NCI-H82 (cell line): Measurements from ENCODE around the gene FAM234B.
"Not testable (repeated sequence)": the region's sequence is repeated elsewhere in the genome, so short reads cannot be mapped to it uniquely, and the experiment has no call there.

ENCODE experiments used
- DNase-seq: peaks from one replicate; lab custom pipeline; 2025; lab: John Stamatoyannopoulos, UW

FAM234B gene

DNA sequence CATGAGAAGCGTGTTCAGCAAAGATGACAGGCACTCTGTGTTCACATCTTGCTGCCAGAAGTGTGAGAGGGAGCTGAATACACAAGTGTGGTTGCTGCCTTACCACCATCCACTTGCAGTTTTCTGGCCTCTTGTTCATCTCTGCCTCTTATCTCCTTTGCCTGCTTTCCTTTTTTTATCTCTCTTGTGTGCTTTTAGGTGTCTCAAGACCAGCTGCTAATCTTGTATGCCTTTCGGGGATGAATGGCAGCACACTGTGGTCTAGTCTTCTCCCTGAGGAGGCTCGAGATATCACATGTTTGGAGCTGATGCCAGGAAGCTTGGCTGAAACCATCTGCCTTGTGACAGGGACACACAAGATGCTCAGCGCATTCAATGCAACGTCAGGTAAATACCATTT lies 17.2 kb downstream of the FAM234B start:
- DNase-seq, result no peak

DNA sequence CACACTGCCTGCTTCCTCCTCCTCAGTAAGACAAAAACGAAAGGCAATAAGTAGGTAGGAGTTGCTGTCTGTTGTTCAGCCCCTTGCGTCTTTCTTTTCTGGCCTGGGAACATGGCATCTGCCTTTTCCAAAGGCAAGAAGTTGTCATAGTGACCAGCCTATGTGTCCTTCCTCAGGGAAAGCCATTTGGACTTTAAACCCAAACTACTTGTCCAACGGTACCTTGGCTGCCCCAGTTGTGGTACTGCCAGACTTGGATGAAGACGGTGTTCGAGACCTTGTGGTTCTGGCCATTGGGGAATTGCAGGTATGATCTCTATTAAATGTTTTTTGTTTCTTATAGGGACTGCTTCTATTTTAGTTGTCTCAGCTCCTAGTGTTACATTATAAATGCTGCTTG lies 18.5 kb downstream of the FAM234B start:
- DNase-seq, result no peak

DNA sequence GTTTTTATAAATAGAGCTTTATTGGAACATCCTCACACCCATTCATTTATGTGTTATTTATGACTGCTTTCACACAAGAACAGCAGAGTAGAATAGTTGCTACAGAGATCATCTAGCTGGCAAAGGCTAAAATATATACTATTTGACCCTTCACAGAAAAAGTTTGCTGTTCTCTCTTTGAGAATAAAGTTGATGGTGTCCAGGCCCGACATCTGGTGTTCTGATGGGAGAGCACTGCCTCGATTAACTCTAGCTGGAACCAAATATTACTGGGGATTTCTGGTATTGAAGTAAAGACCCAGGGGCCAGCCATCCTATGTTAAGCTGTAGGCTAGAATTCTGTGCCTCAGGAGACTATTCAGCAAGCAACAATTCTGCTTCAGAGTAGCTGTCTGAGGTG lies 21.8 kb downstream of the FAM234B start:
- no peak for DNase-seq

DNA sequence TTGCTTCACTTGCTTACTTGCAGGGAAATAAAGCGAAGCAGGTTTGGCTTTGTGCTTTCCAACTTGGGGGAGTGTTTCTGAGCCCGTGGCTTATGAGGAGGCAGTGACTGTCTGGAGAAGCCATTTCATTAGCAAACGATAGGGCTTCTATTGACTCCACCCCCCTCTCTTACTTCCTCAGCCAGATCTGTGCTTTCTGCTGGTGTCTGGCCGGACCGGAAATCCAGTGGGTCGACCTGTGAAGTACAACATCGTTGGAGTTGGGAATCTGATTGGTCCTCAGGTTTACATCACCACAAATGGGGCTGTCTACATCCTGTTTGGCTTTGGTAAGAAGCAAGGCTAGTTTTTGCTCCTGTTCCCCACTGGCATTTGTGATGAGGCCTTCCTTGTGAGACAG lies 22.3 kb downstream of the FAM234B start:
- DNase-seq, result no peak

DNA sequence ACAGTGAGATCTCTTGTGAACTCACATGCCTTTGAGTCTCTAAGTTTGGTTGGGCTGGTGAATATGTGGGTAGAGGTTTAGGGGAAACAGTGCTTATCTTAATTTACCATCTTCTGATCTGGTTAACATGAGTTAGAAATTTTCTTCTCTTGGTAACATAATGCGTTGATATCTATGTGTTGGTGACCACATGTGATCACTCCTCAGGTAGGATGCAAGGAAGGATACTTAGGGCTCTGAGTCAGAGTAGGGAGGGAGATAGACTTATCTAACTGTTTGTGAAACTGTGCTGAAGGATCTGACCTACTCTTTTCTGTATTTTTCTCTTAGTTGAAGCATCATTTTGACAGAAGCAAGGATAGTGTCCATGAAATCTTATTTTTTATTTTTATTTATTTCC lies 23.1 kb downstream of the FAM234B start:
- DNase-seq, result no peak

DNA sequence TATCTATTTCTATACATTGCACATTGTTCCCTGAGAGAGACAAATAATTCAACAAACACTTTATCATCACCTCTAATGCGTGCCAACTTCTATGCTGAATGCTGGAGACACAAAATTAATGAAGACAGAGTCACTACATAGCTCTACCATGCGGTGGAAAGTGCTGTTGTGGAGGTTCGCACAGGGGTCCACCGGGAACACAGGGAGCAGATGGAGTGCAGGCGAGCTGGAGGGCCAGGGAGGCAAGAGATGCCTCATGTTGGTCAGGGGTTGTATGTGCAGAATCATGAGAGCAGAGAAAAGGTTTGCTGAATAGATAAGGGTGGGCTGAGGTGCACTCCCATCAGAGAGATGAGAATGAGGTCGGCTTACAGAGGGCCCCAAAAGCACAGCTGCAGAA lies 25.2 kb downstream of the FAM234B start:
- DNase-seq, result no peak

DNA sequence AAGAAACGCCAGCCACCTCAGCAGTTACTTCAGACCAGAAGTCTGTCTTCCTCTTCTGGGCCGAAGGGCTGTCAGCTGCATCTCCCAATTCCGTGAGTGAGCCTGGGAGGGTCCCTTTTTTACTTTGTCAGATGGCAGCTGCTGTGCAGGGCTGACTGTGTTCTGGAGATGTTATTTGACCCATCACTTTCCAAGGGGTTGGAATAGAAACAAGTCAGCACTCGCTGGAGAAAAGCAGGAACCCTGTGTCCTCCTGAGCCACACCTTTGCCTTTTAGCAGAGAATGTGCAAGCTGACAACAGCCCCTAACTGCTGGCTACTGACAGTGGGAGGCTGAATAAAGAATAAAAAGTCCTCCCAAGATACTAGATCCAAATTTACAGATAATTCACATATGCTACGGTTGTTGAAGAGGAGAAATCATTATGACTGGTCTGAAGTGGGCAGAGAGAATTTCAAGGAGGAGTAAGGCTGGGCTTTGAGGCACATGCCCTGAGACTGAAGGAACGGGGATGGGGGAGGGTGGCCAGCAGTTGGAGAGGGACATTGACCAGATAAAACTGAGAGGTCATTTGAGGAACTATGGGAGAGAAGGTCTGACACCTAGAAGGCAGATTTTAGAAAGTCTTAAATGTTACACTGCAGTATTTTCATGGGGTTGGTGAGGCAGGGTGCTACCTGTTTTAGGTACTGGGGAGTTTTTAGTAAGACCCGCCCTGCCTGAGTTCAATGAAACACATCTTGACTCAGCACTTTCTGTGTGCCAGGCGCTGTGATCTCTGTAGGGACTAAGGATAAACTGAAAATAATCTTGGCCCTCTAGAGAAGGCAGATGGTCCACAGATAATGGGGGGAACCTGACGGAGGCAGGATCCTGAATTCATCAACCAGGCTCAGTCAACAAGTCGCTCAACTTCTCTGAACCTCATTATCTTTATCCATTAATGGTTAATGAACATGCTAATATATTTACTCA lies 27.4 kb downstream of the FAM234B start:
- peak; percentile 92 for DNase-seq

DNA sequence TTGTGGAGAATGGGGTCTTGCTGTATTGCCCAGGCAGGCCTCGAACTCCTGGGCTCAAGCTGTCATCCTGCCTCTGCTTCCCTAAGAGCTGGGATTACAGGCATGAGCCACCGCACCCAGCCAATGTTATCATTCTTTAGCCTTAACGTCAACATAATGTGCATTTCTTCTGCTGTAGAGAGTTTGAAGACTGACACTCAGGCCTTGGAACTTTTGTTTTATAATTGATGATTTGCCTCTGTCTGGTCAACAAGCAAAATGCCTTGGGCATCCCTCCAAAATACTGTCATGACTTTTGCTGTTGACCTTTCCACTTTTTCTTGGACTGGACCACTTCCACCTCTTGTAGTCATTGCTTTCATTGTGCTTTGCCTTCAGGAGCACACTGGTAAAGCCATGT lies 29.0 kb downstream of the FAM234B start:
- DNase-seq, result no peak

DNA sequence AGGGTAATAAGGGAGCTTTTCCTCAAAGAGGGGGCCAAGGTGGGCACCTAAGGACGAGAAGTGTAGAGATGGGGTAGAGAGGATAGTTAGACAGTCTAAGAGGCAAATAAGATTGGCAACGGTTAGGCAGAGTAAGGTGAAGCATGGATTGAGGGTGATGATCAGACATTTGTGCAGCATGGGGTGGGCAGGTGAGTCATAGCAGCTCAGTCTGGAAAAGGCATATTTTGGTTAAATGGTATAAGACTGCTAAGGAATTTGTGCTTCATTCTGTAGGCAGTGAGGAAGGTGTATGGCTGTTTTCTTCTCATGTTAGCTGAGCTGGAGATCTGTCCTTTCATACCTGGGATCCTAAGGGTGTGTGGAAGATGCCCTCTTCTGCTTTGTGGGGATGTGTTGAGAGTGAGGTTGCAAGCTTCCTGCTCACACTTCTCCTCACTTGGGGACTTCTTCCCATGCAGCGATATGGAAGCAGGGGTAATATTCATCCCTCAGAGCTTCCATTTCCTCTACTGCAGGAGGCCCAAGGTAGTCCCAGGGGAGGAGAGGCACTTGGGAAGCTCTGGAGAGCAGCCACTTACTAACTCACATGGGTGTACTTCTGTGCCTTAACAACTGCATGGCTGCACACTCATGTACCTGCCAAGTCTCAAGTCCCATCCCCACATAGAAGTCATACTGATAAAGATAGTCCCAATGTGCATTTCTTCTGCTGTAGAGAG lies 30.4 kb downstream of the FAM234B start:
- DNase-seq, result no peak

DNA sequence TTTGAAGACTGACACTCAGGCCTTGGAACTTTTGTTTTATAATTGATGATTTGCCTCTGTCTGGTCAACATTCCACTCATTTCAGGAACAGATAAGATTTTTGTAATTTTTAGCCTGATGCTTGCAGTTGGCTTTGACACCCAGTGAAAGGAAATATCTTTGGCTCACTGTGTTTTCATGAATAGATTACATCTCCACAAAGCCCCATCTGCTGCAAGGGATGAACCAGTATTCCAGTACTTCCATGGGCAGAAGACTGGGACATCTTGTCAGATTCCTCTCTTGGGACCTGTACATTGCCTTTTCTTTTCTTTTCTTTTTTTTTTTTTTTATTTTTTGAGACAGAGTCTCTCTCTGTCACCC lies 30.9 kb downstream of the FAM234B start:
- DNase-seq, result peak; percentile 47

DNA sequence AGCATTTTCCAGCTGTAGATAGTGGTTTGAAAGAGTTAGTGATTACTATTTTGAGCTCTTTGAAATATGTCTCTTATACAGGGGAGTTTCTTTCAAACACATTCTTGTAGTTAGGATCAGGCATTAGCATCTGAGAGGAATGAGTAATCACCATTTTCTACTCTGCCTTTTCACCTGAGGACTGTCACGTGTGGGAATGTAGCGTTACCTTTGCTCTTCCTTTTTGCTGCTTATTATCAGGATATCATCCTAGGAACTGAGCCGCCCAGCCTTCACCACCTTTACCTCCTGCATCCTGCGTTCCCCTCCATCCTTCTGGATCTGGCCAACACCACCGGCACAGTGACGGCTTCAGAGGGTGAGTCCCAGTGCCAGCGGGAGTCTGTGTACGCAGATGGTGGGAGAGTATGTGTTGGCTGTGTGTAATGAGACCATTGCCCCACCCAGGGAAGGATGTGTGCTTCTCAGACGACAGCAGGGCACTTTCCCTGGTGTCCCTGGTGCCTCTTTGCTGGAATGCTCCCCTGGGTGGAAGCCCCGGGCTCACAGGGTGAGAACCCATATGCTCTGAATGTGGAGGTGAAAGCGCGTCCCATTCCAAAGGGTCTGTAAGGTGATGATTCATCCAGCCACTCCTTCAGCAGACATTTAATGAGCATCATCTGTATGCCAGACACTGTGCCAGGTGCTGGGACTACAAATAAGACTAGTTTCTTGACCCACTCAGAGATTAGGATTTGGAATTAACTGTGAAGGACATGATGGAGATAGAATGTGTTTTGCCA lies 31.8 kb downstream of the FAM234B start:
- DNase-seq, result no peak

DNA sequence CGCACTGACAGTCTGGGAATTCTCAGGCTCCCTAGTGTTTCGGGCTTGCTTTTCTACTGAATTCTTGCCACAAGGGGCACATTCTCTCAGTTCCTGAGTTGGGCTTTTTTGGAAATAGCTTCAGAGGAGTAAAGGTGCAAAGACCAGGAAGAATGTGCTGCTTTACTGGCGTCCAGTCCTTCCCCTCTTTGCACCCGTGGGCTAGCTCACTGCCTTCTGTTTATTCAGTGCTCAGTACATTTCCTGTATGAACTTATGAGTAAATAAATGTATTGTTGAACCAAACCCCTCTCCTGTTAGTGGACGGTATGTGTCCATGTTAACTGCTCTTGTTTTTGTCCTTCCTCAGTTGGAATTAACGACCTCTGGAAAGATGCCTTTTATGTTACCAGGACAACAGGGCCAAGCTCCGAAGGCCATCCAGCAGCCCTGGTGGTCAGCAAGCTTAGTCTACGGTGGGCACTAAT lies 35.3 kb downstream of the FAM234B start:
- no peak for DNase-seq

DNA sequence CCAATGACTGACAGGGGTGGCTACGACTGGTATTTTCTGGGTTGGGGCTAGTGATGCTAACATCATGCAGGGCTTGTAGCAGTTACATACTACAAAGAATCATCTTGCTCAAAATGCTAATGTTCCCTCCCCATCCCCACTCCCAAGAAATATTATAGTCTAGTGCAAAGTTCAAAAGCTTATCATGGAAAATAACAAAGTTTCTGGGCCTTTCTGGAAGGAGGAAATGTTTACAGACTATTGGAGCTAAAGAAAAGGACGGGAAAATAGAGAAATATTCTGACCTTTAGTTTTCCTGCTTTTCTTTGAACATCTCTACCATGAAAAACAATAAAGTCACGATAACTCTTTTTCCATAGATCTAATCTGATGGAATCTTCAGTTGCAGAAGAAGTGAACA lies 36.1 kb downstream of the FAM234B start:
- no peak for DNase-seq

DNA sequence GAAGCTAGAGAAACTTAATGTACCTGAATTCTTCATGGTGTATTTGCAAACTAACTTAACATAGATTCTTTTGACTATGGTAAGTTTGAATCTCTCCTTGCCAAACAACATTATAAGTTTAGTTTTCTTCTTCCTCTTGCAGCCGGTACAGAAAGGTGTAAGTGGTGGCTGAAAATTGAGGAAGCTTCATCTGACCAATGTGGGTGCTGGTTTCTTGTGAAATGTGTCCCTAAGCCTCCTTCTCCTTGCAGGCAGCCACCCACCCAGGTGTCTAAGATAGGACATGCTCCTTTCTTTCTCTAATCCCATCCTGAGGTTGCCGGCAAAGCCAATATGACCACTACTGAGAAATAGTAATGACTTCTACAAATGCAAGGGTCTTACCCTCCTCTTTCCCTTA lies 38.7 kb downstream of the FAM234B start:
- DNase-seq, result no peak

DNA sequence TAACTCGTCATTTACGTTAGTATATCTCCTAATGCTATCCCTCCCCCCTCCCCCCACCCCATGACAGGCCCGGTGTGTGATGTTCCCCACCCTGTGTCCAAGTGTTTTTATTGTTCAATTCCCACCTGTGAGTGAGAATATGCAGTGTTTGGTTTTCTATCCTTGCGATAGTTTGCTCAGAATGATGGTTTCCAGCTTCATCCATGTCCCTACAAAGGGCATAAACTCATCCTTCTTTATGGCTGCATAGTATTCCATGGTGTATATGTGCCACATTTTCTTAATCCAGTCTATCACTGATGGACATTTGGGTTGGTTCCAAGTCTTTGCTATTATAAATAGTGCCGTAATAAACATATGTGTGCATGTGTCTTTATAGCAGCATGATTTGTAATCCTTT lies 39.5 kb downstream of the FAM234B start:
- not testable (repeated sequence) for DNase-seq

DNA sequence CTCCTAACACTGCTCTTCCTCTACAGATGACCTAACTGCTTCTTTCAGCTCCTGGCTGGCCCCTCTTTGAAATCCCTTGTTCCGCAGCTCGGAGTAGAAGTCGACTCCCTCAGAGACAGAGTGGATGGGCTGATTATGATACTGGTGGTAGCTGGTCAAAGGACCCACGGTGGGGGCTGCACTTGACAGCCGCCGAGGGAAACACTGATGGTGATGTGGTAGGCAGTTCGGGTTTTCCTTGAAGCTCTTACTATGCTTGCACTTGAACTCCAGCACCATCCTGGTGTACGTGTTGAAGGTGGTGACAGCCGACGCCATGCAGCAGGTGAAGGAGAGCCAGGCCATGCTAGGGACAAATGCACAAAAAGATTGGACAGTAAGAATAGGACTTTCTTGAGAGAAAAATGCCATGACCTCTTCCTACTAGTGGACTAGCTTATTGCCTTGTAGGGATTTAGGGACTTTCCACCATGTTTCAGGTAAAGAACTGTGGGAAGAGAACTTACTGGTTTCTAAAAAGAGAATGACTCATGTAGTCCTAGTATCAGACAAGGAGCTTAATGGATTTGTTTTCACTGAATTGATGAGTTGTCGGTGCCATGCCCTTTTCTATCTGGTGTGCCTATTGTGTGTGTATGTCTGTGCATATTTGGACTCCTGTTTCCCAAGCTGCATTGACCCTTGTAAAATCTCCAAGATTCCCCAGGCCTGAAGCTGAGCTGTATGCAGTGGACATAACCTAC lies 40.9 kb downstream of the FAM234B start:
- DNase-seq, result no peak

DNA sequence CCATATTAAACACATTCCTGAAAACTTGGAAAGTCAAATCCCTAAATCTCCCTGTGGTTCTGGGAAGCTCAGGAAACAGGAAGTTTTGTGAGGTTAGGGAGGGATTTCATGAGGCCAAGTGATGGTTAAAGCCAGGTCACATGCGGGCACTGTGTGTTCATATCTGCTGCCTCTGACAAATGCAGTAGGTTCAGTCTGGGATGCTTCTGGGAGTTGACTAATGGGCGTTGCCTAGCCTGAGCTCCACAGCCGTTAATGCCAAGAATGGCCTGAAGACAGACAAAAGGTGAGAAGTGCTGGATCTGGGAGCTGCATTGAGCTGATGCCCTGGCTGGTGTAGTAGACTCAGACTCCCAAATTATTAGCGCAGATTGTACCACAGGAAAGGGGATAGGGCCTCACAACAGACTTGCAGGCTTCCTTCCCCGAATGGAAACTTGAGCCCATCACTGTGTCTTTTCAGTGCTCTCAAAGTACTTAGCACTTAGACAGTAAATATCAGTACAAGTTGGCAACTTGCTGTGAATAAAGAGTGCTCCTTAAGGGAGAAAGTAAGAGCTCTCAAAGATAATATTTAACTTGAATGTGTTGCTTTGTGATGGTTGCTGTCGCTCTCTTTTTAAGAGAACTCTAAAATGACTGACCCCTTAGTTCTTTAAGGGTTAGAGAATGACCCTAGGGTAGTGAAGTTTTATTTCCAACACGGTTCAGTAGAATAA lies 41.9 kb downstream of the FAM234B start:
- no peak for DNase-seq

DNA sequence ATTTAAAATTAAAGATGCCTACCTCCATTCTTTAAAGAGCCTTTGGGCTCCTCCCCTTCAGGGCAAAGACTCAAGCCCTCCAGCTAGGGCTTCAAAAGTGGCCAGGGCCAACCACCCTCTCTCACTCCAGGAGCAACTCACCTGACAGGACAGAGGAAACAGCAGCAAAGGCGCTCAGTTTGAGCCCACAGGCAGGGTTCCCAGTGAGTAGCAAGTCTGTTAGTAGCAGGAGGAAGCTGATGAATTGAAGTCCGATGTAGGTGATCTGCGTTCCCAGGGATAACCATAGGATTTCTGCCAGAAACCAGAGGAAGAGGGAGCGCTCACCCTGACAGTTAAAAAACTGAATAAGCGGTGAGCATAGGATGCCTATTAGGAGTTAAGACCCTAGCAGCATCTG lies 43.6 kb downstream of the FAM234B start:
- no peak for DNase-seq

DNA sequence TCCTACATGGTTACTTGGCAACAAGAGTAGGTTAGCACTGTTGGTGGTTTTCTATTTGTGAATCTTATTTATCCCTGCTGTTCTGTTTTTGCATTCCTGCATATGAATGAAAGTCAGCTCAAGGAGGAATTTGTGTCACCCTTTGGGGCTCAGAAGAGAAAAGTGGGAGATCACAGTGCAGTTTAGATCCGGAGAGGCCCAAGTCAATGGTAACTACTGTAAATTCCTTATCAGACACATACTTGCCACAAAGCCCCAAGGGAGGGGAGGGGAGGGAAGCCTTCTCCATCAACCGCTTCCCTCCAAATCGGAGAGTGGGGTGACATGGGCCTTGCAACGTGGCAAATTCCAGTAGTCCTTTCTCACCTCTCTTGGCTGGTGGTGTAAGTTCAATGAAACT lies 44.3 kb downstream of the FAM234B start:
- no peak for DNase-seq

DNA sequence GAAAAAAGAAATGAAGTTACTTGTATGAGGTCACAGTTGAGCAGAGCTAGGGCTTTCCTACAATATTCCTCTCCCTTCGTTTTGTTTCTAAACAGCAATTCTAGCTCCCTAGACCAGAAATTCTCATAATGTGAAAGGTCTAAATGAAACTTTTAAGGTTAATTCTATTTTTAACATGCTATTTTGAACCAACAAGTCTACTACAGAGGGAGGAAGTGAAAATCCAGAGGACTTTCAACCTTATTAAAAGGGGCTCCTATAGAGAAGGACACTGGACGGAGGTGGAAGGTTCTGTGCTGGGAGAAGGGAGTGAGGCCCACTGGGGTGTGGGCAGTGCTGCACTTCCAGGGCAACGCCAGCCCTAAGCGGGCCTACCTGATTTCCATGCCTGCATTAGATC lies 45.9 kb downstream of the FAM234B start:
- no peak for DNase-seq

DNA sequence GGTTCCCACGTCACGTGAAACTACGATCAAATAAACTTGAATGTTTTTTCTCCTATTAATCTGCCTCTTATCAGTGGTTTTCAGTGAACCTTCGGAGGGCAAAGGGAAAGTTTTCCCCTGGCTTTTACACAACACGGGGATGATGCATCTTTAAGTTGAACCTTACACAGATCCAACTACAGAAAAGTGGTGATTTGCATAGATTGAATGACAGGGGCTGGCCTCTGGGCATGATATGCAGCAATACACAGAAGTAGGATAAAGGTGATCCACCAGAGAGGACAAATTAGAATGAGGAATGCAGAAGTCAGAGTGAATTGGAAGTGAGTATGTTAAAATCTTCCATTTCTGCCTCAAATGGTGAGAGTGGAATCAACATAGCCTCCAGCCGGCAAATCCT lies 47.7 kb downstream of the FAM234B start:
- DNase-seq, result no peak
